GM19240 (cell line): ENCODE data around the gene BAHD1.

Experiments used
- DNase-seq: peaks from one replicate; pipeline ENCODE4 v3.0.0; 2011; ENCODE audit warnings: low spot score; ENCODE audit not compliant: insufficient read length

Gene BAHD1

DNA sequence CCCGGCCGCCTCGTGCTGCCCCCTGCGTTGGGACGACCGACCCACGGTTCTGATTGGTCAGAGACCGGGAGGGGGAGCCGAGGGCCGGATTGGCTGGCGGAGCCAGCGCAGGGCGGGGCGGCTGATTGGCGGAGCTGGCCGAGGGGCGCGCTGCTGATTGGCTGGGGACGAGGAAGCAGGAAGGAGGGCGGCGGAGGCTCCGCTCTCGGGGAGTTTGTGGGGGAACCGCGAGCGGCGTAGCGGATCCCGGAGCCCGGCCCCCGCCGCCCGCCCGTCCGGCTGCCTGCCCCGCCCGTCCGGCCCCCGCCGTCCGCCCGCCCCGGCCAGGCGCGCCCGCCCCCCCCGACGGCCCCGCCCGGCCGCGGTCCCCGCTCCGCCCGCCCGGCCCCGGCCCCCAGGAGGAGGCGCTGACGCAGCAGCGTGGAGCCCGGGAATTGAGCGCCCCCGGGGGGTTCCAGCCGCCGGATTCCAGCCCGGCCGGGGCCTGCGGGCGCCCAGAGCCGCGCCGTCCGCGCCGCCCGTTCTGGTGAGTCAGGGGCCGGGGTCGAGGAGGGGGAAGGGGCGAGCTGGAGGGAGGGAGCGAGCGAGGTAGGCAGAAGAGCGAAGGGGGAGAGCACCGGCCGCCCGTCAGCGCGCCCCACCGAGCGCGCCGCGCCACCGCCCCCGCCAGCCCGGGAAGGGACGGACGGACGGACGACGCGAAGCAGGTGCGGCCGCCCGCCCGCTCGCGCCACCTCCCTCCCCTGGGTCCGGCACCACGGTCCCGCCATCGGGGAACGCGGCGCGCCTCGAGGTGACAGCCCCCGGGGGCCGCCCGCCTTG is at the start of gene BAHD1:
Gene BAHD1 (plus strand): TSS at position 211 of the 822 bp plus-strand sequence. CDS start 17,512 bp downstream, outside the sequence.
- DNase-seq = peak; percentile 99

DNA sequence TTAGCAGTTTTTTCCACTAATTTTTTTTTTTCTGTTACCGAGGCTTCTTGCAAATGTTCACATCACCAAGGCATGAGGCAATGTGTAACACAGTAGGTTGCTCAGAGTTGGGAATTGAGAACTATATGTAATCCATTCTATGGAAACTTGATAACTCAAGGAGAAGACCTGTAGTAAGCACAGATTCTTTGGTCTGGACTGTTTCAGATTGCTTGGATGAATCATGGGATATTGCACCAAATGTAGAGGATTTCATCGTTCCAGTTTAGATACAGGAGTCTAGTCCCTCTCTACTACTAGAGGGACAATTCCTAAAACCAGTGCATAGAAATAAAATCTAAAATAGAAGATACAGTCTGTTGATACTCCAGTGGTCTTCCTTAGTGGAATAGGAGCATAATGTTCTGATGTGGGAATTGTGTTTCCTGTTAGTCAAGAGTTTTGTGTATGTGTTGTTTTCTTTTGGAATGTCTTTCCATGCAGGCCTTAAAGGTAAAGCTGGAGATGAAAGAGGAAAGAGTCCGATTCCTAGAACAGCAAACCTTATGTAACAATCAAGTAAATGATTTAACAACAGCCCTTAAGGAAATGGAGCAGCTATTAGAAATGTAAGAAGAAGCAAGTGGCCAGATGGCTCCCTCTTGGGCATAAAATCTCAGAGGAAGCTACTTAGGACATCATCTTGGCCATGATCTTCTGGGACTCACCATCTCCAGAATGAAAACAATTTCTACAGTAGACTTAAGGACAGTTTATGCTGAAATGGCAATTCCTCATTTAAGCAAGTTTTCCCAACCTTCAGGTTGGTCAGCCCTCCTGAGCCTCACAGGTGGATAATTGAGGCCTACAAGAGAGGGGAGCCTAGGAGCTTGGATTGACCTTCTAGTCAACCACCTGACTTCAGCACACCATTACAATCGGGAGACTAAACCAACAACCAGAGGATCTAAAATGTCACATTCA is 47.5 kb upstream of the BAHD1 start:
- no peak for DNase-seq

DNA sequence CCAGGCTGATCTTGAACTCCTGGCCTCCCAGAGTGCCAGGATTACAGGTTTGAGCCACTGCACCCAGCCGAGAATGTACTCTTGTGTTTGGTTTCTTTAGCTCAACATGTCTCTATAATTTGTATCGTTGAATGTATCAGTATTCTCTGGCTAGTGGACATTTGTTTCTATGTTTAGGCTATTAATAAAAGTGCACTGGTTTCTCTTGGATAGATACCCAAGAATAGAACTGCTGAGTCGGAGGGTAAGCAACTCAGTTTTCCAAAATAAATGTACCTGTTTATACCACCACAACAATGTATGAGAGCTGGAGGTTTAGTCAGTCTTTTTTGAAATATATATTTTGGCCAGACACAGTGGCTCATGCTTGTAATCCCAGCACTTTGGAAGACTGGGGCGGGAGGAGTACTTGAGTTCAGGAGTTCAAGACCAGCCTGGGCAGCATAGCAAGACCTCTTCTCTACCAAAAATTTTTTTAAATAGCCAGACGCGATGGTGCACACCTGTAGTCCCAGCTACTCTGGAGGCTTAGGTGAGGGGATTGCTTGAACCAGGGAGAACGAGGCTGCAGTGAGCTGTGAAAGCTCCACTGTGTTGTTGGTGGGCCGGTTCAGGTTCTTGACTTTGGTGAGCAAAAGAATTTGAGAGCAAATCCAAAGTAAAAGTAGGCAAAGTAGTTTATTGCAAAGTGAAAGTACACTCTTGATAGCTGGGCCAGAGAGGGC is 42.9 kb upstream of the BAHD1 start:
- no peak for DNase-seq

DNA sequence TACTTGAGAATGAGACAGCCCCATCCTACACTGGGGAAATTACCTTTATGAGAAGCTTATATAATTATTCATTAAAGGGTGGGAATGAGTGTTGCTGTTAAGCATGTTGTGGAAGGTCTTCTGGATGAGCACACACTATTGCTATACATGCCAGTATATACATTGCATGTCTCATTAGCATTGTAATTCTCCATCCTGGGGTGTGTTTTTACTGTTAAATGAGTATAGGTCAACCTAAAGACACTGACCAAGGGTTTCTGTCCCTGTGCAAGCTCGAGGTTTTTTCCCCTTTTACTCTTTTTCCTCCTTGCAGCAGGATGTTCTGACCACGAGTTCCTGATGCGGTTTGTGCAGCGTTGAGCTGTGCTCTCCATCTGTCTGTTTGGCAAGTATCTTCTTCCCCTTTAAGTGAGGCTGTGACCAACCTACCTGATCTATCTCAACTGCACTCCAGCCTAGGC is 42.3 kb upstream of the BAHD1 start:
- DNase-seq = no peak

DNA sequence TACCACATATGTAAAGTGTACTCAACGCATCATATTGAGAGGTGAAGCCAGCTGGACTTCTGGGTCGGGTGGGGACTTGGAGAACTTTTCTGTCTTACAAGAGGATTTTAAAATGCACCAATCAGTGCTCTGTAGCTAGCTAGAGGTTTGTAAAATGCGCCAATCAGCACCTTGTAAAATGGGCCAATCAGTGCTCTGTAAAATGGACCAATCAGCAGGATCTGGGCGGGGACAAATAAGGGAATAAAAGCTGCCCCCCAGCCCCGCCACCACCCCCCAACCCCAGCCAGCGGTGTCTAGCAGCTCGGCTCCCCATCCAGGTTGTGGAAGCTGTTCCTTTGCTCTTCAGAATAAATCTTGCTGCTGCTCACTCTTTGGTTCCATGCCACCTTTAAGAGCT is 41.4 kb upstream of the BAHD1 start:
- DNase-seq = no peak

DNA sequence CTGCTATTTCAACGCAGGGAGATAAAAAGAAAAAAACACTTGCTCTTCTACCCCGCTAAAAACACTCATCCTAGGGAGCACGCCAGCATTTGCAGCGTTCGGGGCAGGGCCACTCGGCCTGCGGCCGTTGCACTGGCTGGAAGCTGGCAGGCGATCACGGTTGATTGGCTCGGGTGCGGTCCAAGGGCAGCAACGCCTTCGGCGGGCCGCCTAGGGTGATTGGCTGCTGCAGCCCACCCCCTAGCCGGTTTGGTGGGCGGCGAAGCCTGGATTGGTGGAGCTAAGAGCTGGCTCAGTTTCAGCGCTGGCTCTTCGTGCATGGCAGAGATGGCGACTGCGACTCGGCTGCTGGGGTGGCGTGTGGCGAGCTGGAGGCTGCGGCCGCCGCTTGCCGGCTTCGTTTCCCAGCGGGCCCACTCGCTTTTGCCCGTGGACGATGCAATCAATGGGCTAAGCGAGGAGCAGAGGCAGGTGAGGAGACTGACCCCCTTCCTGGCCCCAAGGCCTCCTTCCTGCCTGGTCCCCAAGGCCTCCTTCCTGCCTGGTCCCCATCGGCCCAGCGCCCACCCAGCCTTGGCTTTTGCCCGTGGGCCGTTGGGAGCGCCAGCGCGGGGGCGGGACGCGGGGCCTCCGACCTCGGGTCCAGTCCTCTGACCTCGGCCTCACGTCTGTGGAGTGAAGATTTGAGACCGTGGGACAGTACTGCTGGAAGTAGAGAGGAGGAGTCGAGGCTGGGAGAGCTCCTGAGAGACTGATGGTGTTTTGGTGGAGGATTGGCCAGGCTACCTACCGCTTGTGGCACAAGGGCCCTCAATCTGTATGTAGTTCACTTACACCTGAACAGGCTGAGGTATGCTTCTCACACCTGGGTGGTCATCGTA is 35.0 kb upstream of the BAHD1 start, which contains the start of gene IVD:
Gene IVD (plus strand): TSS at position 295 of the 881 bp plus-strand sequence. CDS start 33 bp downstream, at position 328.
- peak; percentile 91 for DNase-seq

DNA sequence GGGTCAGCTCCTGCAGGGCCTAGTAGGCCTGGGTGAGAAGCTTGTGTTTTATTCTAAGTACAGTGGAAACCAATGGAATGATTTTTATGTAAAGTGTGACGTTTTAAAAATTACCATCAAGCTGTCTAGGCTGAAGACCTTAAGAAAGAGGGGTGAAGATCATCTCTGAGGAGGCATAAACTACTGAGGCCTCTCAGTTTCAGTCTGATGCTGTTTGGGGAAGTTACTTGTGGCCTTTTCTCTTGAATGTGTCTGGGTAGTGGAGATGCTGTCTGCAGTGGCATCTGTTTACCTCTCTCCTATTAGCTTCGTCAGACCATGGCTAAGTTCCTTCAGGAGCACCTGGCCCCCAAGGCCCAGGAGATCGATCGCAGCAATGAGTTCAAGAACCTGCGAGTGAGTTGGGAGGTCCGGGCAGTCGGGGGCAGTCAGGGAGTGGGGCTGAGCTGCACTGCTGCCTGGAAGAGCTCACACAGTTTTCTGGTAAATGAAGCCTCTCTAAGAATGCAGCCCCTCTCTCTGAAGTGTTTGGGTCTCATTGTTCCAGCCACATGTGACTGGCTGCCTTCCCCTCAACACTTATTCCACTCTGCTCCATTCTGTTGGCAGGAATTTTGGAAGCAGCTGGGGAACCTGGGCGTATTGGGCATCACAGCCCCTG is 33.3 kb upstream of the BAHD1 start:
- peak; percentile 67 for DNase-seq

DNA sequence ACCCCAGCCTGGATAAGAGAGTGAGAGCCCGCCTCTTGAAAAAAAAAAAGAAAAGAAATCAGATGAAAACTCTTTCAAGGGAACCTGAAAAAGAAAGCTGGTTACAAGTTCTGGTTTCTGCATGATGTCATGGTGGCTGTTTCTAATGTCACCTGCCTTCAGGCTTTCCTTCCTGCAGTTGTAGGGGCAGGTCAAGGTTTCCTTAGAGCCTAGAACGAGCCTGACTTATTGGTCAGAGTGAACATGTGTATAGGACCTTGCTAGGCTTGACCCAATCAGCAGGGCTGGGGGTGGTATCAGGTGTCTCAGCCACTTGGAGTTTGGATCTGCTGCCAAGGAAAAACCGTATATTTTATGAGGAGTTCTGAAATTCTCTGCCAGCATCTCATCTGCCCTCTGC is 31.4 kb upstream of the BAHD1 start:
- DNase-seq = peak; percentile 84

DNA sequence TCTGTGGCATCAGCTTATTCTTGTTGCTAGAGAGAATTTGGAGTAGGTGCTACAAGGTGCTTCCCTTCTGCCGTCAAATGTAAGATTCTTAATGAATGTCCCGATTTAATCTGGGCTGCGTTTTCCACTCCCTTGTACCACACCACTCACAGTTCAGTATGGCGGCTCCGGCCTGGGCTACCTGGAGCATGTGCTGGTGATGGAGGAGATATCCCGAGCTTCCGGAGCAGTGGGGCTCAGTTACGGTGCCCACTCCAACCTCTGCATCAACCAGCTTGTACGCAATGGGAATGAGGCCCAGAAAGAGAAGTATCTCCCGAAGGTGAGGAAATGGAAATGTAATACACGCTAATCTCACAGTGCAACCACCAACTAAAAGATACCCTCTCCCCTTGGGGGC is 30.3 kb upstream of the BAHD1 start:
- no peak for DNase-seq

DNA sequence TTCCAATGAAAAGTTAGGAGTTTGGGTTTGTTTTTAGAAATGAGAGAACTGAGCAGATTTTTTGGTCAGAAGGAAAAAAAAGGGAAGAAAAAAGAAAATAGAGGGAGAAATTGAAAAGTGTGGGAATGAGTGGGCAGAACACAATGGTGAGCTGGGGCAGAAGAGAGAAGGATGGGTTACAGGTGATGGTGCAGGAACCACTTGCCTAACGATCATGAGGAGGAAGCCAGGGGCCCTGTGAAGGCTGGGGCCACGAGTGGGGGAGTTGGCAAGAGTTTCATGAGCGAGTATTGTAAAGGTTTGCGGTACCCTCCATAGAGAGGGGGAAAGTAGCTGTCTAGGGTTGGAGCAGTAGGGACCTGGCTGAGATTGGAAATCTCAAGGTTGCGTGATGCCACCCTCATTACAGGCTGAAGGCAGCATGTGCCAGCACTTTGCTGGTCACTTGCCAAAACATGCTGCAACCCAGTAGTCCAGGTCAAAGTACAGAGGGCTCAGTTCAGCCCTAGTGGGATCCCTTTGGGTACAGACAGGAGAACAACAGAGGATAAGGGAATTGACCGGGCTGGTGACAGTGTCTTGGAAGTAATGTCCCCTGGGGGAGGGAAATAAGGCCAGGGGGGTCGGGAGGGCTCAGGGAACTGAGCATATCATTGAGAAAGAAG is 28.5 kb upstream of the BAHD1 start:
- no peak for DNase-seq

DNA sequence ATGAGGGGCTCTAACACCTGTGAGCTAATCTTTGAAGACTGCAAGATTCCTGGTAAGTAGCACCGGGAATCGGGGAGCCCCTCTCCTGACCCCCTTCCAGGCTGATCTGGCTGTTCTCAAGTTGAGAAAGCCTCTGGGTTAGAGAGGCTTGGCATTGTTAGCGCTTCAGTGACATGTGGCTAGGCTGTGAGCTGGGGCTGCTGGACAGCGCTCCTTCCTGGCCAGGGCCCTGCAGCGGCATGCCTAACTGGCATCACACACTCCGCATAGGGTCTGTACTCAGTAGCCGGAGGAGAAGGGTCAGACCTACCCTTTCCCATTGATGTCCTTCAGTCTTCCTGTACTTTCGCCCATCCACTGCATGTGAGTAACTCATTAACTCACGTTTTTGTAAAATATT is 27.7 kb upstream of the BAHD1 start:
- DNase-seq = no peak

DNA sequence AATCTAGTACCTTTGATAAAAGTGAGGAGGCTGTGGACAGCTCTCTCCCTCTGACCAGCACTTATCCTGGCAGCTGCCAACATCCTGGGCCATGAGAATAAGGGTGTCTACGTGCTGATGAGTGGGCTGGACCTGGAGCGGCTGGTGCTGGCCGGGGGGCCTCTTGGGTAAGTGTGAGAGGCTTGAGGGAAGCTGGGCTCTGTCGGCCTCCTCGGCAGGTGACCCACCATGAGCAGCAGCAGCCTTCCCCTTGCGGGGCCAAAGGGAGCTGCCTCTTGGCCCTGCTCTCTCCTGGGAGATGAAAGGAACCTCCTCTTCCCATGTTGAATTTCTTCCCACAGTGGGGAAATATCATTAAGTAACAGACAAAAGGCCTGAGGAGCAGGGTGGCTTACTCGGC is 25.9 kb upstream of the BAHD1 start:
- DNase-seq = no peak

DNA sequence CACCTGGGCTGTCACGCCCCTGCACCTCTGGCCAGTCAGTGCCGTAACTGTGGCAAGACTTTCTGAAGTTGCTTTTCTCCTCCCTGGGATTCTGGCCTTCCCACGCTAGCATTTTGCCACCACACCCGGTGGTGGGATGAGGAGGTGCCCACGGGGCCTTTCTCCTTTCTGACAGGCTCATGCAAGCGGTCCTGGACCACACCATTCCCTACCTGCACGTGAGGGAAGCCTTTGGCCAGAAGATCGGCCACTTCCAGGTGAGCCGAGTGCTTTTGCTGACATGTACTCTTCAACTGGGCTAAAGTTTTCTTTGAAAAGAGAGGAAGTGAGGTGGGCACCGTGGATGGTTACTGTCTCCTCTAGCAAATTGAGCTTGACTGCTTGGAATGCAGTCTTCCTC is 25.5 kb upstream of the BAHD1 start:
- no peak for DNase-seq

DNA sequence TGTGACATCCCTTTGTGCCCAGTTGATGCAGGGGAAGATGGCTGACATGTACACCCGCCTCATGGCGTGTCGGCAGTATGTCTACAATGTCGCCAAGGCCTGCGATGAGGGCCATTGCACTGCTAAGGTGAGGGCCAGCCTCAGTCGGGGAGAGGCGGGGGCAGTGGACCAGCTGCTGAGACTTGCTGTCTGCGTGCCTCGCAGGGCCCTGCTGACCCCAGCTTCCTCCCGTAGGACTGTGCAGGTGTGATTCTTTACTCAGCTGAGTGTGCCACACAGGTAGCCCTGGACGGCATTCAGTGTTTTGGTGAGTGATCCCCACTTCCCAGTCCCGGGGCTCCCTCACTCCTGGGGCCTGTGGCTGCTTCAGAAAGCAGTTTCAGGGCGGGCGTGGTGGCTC is 24.7 kb upstream of the BAHD1 start:
- DNase-seq = no peak

DNA sequence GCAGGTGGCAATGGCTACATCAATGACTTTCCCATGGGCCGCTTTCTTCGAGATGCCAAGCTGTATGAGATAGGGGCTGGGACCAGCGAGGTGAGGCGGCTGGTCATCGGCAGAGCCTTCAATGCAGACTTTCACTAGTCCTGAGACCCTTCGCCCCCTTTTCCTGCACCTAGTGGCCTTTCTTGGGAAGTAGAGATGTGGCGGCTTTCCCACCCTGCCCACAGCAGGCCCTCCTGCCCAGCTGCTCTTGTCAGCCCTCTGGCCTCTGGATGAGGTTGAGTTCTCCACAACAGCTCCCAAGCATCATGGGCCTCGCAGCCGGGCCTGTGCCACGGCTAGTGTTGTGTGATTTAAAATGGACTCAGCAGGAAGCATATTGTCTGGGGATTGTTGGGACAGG is 22.6 kb upstream of the BAHD1 start:
- no peak for DNase-seq

DNA sequence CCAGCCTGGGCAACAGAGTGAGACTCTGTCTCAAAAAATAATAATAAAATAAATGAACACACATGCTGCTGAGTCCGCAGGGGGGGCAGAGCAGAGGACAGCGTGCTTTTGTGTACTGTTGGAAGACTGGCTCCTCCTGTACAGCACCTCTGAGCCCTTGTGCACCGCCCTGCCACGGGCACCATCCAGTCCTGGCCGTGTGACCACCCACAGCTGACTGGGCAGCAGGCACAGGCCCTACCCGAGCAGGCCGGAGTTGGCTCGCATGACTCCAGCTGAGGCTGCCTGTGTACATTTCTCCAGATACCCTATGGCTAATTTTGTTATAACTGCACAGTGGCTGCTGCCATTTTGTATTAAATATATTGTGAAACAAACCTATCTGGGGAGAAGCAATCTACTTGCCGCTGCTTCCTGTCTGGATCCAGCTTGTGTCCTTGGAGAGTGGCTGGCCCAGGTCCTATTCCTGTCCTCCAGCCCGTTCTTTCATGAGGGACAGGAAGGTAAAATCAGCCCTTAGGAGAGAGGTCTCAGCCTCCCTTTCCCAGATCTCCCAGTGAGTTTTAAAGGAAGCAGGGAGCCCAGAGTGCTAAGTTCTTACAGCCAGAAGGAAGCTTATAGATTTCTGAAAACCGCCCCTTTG is 20.6 kb upstream of the BAHD1 start:
- DNase-seq = no peak

DNA sequence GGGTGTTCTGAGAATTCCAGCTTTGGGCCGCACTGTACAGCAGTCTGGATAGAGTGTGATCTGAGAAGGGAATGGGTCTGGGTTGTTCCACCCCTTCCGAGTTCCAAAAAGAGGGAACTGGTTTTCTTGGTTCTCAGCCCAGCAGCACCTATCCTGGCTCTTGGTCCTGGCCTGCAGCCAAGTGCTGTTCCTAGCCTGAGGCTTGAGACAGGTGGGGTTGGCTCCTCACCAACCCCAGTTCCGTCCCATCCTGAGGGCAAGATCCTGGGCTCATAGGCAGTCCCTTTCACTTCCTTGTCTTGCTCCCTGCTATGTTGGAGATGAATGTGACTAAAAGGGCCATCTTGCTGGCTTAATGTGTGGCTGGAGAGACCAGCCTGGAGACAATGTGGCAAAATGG is 20.0 kb upstream of the BAHD1 start:
- no peak for DNase-seq

DNA sequence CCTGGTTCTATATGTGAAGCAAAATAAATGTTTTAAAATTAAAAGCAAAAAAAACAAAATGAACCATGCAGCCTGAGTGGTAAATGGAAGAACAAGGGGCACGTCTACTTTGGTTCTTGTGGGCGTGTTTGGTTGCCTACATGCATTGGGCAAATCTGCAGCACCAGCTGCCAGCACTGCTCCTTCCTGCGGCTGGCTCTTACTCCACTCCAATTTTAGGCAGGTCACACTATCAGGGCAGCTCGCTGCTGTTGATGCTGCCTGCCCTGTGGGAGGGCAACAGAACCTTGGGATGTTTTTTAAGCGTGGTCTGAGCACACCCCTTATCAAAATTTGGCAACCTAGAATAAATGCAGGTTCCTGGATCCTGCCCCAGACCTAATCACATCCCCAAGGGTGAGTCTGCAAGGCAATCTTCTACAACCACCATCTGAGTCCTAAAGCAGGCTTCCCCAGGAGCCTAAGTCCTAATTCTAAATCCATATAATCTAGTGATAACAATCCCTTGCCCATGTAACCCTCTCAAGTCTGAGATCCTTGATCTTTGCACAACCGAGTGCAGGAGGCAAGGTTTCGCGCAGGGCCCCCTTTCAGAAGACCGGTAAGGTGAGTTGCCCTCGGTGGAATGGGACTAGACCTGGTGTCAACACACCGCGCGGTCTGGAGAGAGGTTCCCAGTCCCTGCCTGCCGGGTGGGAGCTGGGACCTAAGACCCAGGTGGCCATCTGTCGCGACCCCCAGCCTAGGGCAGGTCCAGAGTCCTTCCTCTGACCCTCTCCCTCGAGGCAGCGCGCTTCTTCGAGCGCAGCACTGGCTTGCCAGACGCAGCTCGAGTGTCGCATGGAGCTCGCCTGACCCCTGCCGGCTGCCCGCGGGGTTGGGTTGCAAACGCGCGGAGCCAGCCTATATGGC is 19.3 kb upstream of the BAHD1 start:
- peak; percentile 90 for DNase-seq
